Dedifferentiated amniotic fluid mesenchymal stem cell (primary cell): ENCODE data around the gene MACROD2.
A peak's percentile ranks its signal among the peaks of the same experiment; 100 is the strongest.

ENCODE experiments used
- DNase-seq: peaks from one replicate; pipeline ENCODE4 v3.0.0-alpha.2; 2016; ENCODE audit errors: extremely low spot score

The MACROD2 gene

DNA sequence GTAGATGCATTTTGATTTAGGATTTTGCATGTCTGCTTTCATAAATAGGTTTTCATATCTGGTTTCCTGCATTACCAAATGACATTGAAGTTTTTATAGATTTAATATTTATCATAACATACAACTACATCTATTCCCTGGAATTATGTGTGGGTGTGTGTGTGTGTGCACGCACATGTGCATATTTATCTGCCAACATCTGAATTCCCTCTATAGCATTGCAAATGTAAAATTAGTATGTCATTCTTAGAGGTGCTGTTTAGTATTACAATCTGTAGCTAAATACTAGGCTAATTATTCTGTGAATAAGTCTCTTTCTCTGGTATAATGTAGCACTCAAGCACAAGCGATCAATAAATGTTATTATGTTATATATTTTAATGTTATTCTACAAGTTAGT is 820.0 kb downstream of the MACROD2 start:
- no peak for DNase-seq

DNA sequence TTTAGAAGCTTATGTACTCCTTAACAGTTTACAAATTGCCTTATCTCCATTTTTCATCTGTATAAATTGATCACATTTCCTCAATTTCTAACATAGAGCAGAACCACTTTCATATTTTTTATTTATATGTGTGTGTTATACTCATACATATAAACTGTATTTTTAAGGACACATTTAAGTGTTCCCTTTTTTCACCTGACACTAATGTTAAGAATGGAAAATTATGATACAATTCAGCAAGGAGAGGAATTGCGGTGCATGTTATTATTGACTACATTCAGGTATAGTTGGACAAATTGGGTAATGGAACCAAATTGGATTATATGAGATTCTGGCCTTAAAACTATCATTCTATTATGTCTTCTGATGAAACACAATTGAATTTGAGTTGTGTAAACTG is 821.2 kb downstream of the MACROD2 start:
- DNase-seq, result no peak

DNA sequence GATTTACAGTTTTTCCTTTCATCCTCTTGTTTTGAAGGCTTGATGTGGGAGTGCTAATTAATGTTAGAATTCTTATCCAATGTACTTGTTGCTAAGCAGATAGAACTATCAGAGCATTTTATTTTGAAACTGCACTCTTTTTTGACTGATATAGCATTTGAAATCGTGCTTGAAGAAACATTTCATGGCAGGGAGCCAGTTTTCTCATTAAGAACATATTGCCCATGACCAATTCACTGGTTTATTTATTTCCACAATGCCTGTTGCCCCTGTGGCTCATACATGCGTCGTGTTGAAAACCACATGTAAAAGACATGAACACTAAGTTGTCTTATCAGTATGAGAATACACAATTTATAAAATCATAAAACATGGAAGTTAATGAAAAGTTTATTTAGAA is 821.8 kb downstream of the MACROD2 start:
- DNase-seq, result no peak

DNA sequence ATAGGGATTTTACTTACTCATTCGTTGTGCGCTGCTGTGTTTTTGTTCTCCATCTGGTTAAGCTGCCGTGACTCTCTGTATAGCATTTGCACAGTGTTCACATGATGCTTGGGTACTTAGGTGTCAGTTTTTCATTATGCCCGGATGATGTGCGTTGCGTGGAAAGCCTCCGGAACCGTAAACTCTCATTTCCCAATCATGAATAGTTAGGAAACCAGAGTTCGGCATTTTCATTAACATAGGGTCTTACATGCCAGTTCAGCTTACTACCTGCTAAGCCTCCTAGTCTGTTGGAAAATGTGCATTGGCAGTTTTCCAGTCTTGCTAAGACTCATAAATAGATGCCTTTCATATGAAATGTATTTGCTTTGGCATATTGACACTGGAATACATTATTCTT is 825.5 kb downstream of the MACROD2 start:
- DNase-seq, result peak; percentile 31

- no peak for DNase-seq
These were observed 825.9 kb downstream of the MACROD2 start for GRCh38 chr20:14821251-14821650.

DNA sequence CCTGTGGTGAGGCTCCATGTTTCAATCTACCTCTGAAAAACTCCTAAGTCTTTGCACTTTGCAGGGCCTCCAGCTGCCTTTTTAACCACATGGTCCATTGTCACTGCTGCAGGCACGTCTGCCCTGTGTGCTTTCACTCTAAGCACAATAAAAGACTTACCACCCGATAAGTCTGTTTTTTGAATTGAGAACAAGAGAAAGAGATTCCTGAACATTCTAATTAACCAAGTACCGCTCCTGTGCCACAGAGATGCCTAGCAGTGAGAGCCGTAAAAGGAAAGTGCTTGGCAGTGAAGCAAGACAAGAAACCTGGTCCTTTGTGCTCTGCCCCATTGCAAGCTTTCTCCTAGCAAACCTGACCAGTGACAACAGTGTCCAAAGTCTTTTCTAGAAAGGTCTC is 829.7 kb downstream of the MACROD2 start:
- DNase-seq, result no peak

DNA sequence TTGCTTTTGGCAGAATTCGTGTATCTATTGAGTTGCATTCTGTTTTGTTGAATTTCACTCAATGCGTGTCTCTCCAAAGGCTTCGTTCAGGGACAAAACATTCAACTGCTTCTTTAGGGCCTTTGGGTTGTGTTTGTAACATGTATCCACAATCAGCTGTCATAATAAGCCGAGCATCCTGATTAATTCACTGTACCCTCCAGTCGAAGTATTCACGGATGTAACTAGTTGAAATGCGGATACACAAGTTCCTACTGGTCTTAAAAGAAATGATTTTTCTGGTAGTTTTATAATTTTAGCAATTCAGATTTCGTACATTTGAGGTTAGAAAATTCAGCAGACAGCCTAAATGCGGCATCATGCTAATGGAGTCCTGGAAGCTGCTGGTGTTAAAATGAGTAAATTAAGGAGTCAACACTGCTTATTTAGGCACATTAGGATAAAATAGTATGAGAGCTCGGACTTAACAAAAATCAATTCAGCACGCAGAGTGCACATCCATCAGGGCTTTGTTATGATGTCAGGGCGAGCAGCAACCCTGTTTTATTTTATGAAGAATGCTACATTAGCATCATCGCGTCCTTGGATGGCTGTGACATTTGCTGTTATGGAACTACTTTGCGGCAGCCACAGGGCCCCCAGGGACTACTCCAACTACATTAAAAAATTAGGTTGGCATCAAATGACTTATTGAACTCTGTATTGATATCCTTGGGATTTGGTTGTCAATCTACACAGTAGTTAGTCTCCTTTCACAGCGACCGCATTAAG is 831.4 kb downstream of the MACROD2 start:
- no peak for DNase-seq

- DNase-seq, result no peak
These were observed 833.1 kb downstream of the MACROD2 start for GRCh38 chr20:14828459-14828858.

DNA sequence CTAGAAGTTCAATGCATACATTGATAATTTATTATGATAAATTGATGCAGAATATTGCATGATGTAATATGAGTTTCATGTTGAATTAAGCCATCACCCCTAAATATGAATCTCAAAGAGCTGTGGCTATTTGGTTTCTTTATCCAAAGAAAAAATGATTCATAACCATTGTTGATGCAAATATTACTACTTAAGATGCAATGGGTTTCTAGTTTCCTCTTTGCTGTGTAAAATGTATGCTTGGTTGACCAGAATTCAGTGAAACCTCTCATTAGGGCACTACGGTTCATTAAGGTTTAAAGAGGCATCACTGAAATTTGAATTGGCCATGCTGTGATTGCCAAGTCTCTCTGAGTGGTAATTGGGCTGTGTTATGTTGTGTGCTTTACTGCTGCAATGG is 834.6 kb downstream of the MACROD2 start:
- DNase-seq, result peak; percentile 29

DNA sequence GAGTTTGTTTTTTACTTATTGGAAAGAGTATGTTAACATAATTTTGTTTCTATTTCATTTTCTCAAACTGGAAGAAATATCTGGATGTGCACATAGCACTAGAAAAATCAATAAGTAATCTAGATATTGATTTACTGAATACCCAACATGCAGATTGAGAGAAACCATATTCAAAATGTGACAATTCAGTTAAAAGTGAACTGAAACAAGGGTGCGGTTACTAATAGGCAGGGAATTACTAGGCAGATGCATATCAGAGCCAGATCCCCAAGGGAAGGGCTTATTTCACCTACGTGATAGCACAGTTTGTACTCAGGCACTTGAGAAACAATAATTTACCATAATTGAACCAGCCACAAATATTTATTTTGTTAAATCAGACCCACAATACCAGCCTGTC is 835.1 kb downstream of the MACROD2 start:
- DNase-seq, result no peak

- no peak for DNase-seq
These were observed 835.6 kb downstream of the MACROD2 start for GRCh38 chr20:14830899-14831298.

GRCh38 chr20:14832630-14833029 is 837.3 kb downstream of the MACROD2 start:
- no peak for DNase-seq

DNA sequence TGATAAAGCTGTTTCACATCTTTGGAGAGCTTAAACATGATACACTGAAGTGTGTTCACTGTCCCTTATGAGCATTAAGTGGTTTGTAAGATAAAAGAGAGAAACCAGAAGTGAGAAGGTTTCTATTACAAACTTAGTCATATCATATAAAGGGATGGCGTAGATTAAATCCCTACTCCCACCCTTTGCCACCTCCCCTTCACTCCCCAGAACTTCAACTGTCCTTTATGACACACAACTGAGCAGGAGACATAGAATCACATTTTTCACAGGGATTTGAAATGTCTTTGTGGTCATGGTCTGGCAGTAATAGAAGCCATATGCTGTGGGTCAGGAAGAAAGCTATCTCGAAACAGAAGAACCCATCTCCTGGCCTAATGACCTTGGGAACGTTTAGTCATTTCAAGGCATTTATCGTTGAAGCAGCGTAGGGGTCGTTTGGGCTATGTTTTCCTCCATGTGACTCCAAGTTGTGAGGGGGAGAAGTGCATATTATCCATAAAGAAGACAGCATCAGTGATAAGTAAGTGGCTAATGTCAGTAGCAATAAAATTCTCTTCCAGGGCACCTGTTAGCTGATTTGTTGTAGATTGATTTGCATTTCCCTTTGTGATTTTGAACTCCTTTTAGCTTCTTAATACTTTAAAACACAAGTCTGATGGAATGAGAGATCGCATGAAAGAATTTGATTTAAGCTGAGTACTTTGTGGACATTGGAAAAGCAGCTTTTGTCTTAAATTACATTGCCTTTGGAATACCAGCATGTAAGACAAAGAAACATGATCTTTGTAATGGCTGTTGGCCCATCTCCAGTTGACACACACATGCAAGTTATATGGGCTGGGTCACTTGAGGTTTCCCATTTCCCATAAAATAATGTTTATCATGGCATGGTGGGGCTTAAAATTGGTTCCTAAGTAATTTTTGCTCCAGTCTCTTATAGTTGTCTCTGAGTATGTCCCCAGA is 843.6 kb downstream of the MACROD2 start:
- peak; percentile 86 for DNase-seq

DNA sequence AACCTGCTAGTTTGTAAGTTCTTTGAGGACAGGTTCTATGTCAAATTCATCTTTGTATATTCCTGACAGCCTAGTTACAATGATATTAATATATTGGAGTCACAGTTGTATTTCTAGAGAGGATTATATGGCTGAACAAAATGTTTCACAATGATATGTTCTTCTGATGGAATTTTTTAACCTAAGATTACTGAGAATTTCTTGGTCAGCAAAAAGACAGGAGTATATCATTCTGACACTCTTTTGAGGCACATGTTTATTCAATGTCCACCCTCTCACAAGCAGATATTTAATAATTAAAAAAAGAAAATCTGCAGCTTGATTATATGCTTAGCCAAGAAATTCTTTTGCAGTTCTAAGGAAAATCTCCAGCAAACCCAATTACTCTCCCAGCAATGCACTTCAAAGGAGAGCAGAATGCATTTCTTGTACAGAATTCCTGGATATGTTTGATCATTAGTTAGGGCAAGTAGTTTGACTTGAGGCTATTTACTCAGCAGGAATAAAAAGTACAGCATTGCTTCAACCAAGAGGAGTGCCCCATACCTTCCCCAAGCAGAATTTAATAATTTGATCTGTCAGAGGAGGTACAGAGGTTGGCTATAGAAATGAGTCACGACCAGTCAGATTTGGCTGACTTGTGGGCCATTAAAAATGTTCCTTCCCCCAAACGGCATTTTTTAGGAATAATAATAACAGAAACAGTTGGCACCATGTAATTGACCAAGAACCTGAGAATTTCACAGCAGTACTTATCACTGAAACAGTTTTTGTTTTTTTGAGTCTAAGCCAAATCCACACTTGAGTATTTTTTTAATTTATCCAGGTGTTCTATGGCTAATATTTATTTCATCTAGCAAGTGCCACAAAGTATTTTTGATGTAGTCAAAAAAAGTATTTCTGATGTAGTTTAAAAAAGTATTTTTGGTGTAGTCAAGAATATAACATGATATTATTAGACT is 850.2 kb downstream of the MACROD2 start:
- no peak for DNase-seq

DNA sequence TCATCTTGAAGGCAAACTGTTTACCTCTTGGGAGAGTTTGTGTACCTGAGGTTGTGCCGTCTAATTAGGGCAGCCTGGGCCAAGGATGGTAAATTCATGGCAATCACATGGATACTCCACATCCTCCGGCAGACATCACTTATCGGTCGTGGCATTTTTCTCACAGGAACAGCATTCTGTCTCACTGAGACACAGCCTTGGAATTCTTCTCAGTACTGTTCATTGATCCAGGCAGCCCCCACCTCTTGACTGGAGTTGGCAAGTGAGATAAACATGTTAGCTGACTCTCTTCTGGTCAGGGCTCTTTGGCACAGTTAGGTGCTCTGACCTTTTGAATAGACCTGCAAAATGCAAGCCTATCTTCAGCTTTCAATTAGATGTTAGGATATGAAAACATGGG is 853.5 kb downstream of the MACROD2 start:
- DNase-seq, result no peak

- DNase-seq, result no peak
These were observed 857.8 kb downstream of the MACROD2 start for GRCh38 chr20:14853079-14853478.

DNA sequence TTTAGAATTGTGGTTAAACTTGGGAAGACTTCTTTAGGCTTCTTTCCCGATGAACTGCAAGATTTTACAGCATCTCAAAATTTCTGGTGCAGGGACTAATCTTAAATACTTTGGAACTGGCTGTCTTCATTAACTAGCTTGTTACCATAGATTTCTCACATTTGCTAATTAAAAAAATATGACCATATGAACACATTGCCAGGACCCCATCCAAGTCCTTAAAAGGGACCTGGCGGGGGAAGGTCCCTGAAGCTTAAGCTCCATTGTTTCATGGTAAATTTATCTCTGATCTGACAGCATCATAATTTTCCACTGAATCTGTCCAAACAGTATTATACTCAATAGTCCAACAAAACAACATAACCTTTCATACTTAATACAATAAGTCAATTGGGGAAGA is 859.9 kb downstream of the MACROD2 start:
- DNase-seq, result no peak

DNA sequence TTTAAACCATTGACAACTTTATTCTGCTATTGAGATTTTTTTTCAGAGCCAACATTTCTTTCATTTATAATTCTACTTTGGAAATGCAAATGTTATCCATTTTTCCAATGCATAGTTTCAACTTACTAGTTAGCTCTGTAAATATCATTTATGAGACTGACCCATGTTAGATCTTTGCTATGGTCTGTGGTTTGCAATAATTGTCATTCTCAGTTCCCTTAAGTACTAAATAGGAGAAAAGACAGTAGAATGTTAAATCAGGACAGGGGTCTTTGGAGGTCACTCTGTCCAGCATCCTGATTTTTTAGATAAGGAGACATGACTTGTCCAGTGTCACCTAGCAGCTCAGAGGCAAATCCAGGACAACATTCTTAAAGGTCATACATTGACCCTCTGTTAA is 864.3 kb downstream of the MACROD2 start:
- no peak for DNase-seq

DNA sequence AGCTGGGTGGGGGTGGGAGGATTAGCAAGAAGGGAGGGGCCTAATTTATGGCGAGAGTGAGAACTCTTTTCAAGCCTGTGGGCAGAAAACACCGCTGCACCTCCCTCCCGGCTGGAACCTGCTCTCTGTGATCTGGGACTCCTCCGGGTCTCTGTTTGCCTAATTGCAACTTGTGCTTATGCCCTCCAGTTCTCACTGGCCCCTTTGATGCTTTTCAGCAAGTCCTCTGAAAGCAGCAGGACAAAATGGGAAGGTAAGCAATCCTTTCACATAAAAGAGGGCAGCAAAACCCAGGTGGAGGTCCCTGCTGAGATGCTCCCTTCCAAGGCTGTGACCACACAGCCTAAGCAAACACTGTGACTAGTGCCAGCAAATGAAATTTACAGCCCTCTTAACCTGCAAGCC is 865.1 kb downstream of the MACROD2 start:
- DNase-seq, result no peak

GRCh38 chr20:14861028-14861699 is 865.8 kb downstream of the MACROD2 start:
- DNase-seq, result no peak

- no peak for DNase-seq
These were observed 869.9 kb downstream of the MACROD2 start for GRCh38 chr20:14865169-14865568.
